ENCODE measurements around the gene MAOA. TPM values are rescaled to one million over a fixed set of nuclear protein-coding genes. Genes with fewer than 3 reads are reported as not detected.

The MAOA gene
- total RNA-seq, 1 donor from 2014 or later, result 102 TPM

DNA sequence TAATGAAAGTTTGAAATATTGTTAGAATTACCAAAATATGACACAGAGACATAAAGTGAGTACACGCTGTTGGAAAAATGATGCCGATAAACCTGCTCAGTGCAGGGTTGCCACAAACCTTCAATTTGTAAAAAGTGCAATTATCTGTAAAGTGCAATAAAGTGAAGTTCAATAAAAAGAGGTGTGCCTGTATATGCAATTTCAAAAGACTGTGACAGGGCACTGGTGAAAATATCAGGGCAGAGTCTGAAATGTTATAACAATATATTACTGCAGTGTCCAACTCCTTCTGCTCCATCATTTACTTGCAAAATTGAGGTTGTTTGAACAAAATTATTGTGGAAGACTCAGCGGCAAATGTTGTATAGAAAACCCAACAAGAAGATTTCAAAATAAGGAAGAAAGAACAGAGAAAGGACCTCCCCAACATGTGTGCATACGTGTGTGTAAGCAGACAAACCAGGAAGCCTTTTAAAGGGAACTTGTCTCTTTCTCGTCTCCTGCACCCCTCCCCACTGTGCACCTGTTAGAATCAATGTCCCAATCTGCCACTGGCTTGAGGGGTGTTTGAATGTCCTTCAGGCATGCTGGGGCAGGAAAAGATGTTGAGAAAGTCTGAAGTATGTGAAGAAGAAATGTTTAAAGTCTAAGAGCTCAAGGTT is 130.0 kb downstream of the MAOA start:
- Histone ChIP-seq H3K27ac (no peak overlapping the region), H3K36me3 (no peaks in the 10 kb centered on the region), H3K27me3 (peaks cover 4% of the 10 kb centered on the region), H3K9me3 (no peaks in the 10 kb centered on the region), H3K4me3 (no peak overlapping the region), H3K4me1 (no peaks in the 10 kb centered on the region)
- DNase-seq (ENCODE audit: extremely low spot score in 2 of 2), result no peak
- no peak for TF ChIP-seq POLR2A (IDR thresholded peaks at IDR 0.05)
- no peak for TF ChIP-seq POLR2AphosphoS5 (IDR thresholded peaks at IDR 0.05; ENCODE audit: insufficient read depth in 1 of 2, low read depth in 1 of 2)
- TF ChIP-seq, protein P1, sequence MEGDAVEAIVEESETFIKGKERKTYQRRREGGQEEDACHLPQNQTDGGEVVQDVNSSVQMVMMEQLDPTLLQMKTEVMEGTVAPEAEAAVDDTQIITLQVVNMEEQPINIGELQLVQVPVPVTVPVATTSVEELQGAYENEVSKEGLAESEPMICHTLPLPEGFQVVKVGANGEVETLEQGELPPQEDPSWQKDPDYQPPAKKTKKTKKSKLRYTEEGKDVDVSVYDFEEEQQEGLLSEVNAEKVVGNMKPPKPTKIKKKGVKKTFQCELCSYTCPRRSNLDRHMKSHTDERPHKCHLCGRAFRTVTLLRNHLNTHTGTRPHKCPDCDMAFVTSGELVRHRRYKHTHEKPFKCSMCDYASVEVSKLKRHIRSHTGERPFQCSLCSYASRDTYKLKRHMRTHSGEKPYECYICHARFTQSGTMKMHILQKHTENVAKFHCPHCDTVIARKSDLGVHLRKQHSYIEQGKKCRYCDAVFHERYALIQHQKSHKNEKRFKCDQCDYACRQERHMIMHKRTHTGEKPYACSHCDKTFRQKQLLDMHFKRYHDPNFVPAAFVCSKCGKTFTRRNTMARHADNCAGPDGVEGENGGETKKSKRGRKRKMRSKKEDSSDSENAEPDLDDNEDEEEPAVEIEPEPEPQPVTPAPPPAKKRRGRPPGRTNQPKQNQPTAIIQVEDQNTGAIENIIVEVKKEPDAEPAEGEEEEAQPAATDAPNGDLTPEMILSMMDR (IDR thresholded peaks at IDR 0.05), result no peak
- intact Hi-C loops (cut with DNase I), result no loop called here

Other genes with a start within 250 kb of the MAOA start
- gene MAOB, start 226.2 kb downstream of the MAOA start, total RNA-seq, result 13.8 TPM